Measurements from ENCODE around the gene SIX1.

Gene SIX1

DNA sequence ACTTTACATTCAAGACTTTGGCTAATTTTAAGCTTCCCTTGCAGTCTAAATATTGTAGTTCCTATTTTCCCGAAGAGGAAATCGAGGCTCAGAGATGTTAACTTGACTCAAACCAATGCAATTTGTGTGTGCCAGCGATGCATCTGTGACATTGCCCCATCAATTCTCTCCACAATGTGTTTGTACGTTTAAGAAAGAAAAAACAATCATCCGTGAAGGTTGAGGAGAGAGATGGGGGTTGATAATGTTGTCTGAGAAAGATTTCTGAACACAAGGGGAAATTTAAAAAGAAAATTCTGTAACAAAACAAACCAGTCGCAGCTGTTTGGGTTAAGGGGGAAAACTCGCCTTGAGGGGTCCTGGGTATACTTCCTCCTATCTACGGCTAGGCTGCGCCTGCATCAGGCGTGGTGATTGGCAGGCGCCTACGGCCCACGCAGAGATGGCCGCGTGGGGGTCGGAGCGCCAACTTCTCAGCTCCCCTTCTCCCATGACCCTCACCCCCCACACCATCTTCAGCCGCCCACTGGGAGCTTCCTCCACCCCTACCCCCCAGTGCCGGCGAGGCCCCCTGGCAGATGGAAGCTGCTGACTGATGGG lies 12.3 kb downstream of the SIX1 start:
- H3K27ac ChIP-seq: peak overlapping the region; percentile 80
- peak overlapping the region; percentile 35 for H3K4me3 ChIP-seq (ENCODE audit: low read depth, low read length)
- H3K36me3 ChIP-seq (replicated peaks): peaks cover 8% of the 10 kb centered on the region
- no peak for DNase-seq
- no peaks in the 10 kb centered on the region for H3K27me3 ChIP-seq (replicated peaks)
- in situ Hi-C loops (cut with HindIII; ENCODE audit: low pct_ligation_motif_present, low sequenced_read_pairs): loop anchor here (25.0 kb wide), 2 partner anchors 400 to 600 kb away; no protein-coding TSS in a partner anchor
- TF ChIP-seq CTCF (IDR thresholded peaks at IDR 0.05; ENCODE audit: low read depth, low read length, missing control alignments): no peak

- Histone ChIP-seq H3K4me3 (ENCODE audit: low read depth, low read length) (no peak overlapping the region), H3K27me3 (replicated peaks) (no peaks in the 10 kb centered on the region), H3K27ac (no peak overlapping the region), H3K36me3 (replicated peaks) (no peaks in the 10 kb centered on the region)
- in situ Hi-C loops (cut with HindIII; ENCODE audit: low pct_ligation_motif_present, low sequenced_read_pairs): loop anchor here (25.0 kb wide), 2 partner anchors 403 to 603 kb away; no protein-coding TSS in a partner anchor
- no peak for DNase-seq
- TF ChIP-seq CTCF (IDR thresholded peaks at IDR 0.05; ENCODE audit: low read depth, low read length, missing control alignments): no peak
Observed at GRCh38 chr14:60634153-60634552, 15.1 kb downstream of the SIX1 start.

GRCh38 chr14:60632777-60633176 lies 16.5 kb downstream of the SIX1 start:
- TF ChIP-seq CTCF (IDR thresholded peaks at IDR 0.05; ENCODE audit: low read depth, low read length, missing control alignments): no peak
- H3K27me3 ChIP-seq (replicated peaks): no peaks in the 10 kb centered on the region
- H3K4me3 ChIP-seq (ENCODE audit: low read depth, low read length): no peak overlapping the region
- in situ Hi-C loops (cut with HindIII; ENCODE audit: low pct_ligation_motif_present, low sequenced_read_pairs): loop anchor here (25.0 kb wide), 2 partner anchors 405 to 605 kb away; no protein-coding TSS in a partner anchor
- no peaks in the 10 kb centered on the region for H3K36me3 ChIP-seq (replicated peaks)
- no peak for DNase-seq
- H3K27ac ChIP-seq: no peak overlapping the region

- Histone ChIP-seq H3K36me3 (replicated peaks) (no peaks in the 10 kb centered on the region), H3K27ac (no peak overlapping the region), H3K27me3 (replicated peaks) (no peaks in the 10 kb centered on the region), H3K4me3 (ENCODE audit: low read depth, low read length) (no peak overlapping the region)
- TF ChIP-seq CTCF (IDR thresholded peaks at IDR 0.05; ENCODE audit: low read depth, low read length, missing control alignments): no peak
- no peak for DNase-seq
- in situ Hi-C loops (cut with HindIII; ENCODE audit: low pct_ligation_motif_present, low sequenced_read_pairs): loop anchor here (25.0 kb wide), 2 partner anchors 405 to 605 kb away; no protein-coding TSS in a partner anchor
Observed at GRCh38 chr14:60632257-60632656, 17.0 kb downstream of the SIX1 start.

DNA sequence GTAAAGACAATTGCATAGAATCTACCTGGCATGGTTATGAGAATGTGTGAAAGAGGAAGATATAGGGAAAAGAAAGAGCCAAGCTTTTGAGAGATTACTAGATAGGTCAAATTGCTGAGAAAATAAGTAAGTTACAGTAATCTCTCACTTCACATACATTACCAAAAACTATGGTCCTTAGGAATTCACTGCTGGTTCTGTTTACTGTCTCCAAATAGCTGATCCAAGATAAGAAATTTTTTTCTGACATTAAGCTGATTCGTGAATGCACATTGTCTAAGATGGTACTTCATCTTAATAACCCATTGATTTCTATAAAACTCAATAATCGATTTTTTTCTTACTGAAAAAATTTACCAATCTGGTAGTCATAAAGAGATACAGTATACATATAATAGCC lies 17.4 kb downstream of the SIX1 start:
- Histone ChIP-seq H3K27ac (no peak overlapping the region), H3K4me3 (ENCODE audit: low read depth, low read length) (no peak overlapping the region), H3K36me3 (replicated peaks) (no peaks in the 10 kb centered on the region), H3K27me3 (replicated peaks) (no peaks in the 10 kb centered on the region)
- DNase-seq: no peak
- in situ Hi-C loops (cut with HindIII; ENCODE audit: low pct_ligation_motif_present, low sequenced_read_pairs): loop anchor here (25.0 kb wide), 2 partner anchors 405 to 605 kb away; no protein-coding TSS in a partner anchor
- TF ChIP-seq CTCF (IDR thresholded peaks at IDR 0.05; ENCODE audit: low read depth, low read length, missing control alignments): no peak

DNA sequence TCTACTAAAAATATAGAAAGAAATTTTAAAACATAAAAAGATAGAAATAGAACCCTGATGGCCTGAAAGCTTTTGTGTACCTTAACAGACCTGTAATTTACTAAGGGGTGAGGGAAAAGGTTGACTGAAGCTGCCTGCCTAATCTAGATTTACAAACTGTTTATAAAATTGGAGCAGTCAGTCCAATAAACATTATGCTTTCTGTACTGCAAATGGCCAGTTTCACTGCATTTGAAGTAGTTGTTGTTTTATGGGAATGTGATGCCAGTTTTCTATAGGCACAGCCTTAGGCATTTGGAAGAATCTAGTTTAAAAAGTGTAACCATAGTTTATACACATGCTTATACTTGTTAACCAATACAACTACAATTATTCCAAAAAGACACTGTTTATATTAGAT lies 19.1 kb downstream of the SIX1 start:
- TF ChIP-seq CTCF (IDR thresholded peaks at IDR 0.05; ENCODE audit: low read depth, low read length, missing control alignments): no peak
- no peak for DNase-seq
- H3K27ac ChIP-seq: no peak overlapping the region
- H3K4me3 ChIP-seq (ENCODE audit: low read depth, low read length): no peak overlapping the region
- in situ Hi-C loops (cut with HindIII; ENCODE audit: low pct_ligation_motif_present, low sequenced_read_pairs): loop anchor here (25.0 kb wide), 2 partner anchors 407 to 607 kb away; no protein-coding TSS in a partner anchor
- no peaks in the 10 kb centered on the region for H3K36me3 ChIP-seq (replicated peaks)
- no peaks in the 10 kb centered on the region for H3K27me3 ChIP-seq (replicated peaks)

All from brain microvascular endothelial cell (primary cell).